Calu3 (cell line): ENCODE data around the gene THBS2. TPM values are rescaled to one million over a fixed set of nuclear protein-coding genes. Genes with fewer than 3 reads are reported as not detected.

ENCODE experiments used
- BruUV-seq: library from RNA; stranded (reverse); fragments of 400-500 nt; replicated peaks from 2 replicates; lab custom pipeline; 2021; lab: Mats Ljungman, UMichigan
- CTCF ChIA-PET: fragments of 300-600 bp; sonication (Branson Sonifier 250); formaldehyde crosslinking; loops from one replicate; lab custom pipeline; 2022; ENCODE audit warnings: antibody characterized with exemption; lab: Charles Lee
- DNase-seq: peaks from one replicate; pipeline ENCODE4 v3.0.0; 2022
- H3K27ac Mint-ChIP-seq: one replicate; pipeline ENCODE4 v1.8.0; 2022; ENCODE audit warnings: mixed read lengths; ENCODE audit not compliant: unreplicated experiment
- H3K27me3 Mint-ChIP-seq: one replicate; pipeline ENCODE4 v1.8.0; 2022; ENCODE audit warnings: mixed read lengths; ENCODE audit not compliant: unreplicated experiment
- H3K36me3 Mint-ChIP-seq: one replicate; pipeline ENCODE4 v1.8.0; 2022; ENCODE audit warnings: mild to moderate bottlenecking, moderate library complexity, mixed read lengths; ENCODE audit not compliant: insufficient read depth, unreplicated experiment
- H3K4me1 Mint-ChIP-seq: one replicate; pipeline ENCODE4 v1.8.0; 2022; ENCODE audit warnings: mild to moderate bottlenecking, low read depth, mixed read lengths; ENCODE audit not compliant: unreplicated experiment
- H3K4me3 Mint-ChIP-seq: one replicate; pipeline ENCODE4 v1.8.0; 2022; ENCODE audit warnings: mild to moderate bottlenecking, low read depth, moderate library complexity, mixed read lengths; ENCODE audit not compliant: unreplicated experiment
- H3K9me3 Mint-ChIP-seq: one replicate; pipeline ENCODE4 v1.8.0; 2022; ENCODE audit warnings: low read depth, mixed read lengths; ENCODE audit not compliant: unreplicated experiment
- CTCF ChIP-seq: fragments of 200-600 bp; IDR thresholded peaks from one replicate; pipeline ENCODE4 v1.8.0; 2022; ENCODE audit warnings: antibody characterized with exemption; ENCODE audit not compliant: unreplicated experiment
- intact Hi-C: fragments of 100-400 bp; cut with micrococcal nuclease; formaldehyde crosslinking; loops from one replicate; pipeline ENCODE4 v1.10.0; 2022; ENCODE audit not compliant: unreplicated experiment
- total RNA-seq: library from RNA; stranded (reverse); gene quantifications from 2 replicates; pipeline ENCODE4 v1.2.3, GENCODE V29; 2022

The THBS2 gene
- total RNA-seq, 1 experiment from 2014 or later, result not detected

GRCh38 chr6:169204167-169204566 is 49.5 kb downstream of the THBS2 start:
- no TSS peak for BruUV-seq
- no peak for TF ChIP-seq CTCF
- intact Hi-C loops, result no loop called here
- Mint-ChIP-seq H3K4me1 (peaks cover 12% of the 10 kb centered on the region), H3K27me3 (no peaks in the 10 kb centered on the region), H3K9me3 (peaks cover 5% of the 10 kb centered on the region), H3K4me3 (no peak overlapping the region), H3K36me3 (no peaks in the 10 kb centered on the region), H3K27ac (no peak overlapping the region)
- CTCF ChIA-PET, result no interaction called here
- no peak for DNase-seq

GRCh38 chr6:169201985-169202384 is 51.7 kb downstream of the THBS2 start:
- H3K27me3 Mint-ChIP-seq, result no peaks in the 10 kb centered on the region
- no peak for DNase-seq
- no peak overlapping the region for H3K4me3 Mint-ChIP-seq
- H3K27ac Mint-ChIP-seq, result no peak overlapping the region
- no TSS peak for BruUV-seq
- CTCF ChIA-PET, result no interaction called here
- no peaks in the 10 kb centered on the region for H3K36me3 Mint-ChIP-seq
- intact Hi-C loops, result no loop called here
- H3K4me1 Mint-ChIP-seq, result no peaks in the 10 kb centered on the region
- H3K9me3 Mint-ChIP-seq, result peaks cover 2% of the 10 kb centered on the region
- TF ChIP-seq CTCF, result no peak

DNA sequence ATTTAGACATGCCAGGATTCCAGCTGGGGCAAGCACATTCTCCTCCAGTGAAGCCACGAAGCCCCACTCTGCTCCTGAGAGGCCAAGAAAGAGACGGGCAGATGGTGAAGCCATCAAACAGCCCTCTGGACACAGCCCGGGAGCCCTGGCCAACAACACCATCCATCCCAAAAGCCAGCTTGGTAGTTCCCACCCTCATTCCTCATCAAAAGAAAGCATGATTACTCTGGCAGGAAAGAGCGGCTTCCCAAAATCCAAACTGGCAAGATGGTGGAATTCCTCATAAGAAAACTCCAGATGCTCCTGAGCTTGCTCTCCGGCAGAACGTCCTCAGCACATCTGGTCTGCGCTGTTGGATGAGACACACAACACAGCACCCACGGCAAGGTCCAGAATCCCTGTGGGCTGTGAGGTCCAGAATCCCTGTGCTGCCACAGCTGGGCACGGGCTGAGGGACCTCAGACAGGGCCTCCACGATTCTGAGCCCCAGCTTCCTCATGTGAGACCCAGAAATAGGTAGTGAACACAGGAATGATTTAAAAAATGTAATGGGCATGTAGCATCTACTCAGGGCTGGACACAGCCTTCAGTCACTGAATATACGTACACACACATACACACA is 52.6 kb downstream of the THBS2 start:
- H3K36me3 Mint-ChIP-seq, result no peaks in the 10 kb centered on the region
- CTCF ChIA-PET, result no interaction called here

DNA sequence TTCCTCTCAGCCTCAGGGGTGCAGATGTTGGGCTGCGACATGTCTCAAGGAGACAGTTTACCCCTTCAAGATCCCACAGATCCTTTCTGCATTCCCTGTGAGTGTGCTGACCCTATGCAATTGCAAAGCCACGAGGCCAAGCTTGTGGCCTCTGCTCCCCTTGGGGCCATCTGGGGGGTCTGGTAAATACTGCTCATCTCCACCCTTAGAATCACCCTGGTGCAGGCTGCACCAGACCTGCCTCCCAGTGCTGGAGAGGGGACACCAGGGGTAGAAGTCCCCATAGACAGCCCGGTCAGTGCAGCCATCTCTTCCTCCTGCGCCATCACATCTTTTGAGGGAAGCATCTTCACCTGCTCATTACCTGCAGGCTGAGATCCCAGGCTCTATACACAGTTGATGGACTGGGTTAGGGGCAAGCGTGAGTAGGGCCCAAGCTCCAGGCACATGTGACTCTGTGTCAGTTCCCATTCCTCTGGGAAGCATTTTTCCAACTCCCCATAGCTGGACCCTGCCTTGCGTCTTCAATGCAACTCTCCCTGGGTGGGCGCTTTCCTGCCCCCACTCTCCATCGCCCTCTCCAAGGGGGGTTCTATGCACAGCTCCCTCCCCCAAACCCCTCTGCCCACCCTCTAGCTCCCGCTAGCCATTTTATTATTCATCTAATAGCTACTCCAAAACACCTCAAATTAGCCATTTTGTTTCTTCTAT is 53.9 kb downstream of the THBS2 start:
- CTCF ChIA-PET, result interaction anchor here (0.6 kb wide), 1 partner anchor 376 kb away, joined by 4 read pairs; no protein-coding TSS in a partner anchor
- TF ChIP-seq CTCF, result no peak
- H3K9me3 Mint-ChIP-seq, result no peaks in the 10 kb centered on the region
- DNase-seq, result no peak
- no TSS peak for BruUV-seq
- no peak overlapping the region for H3K27ac Mint-ChIP-seq
- no peaks in the 10 kb centered on the region for H3K27me3 Mint-ChIP-seq
- intact Hi-C loops, result no loop called here
- H3K36me3 Mint-ChIP-seq, result no peaks in the 10 kb centered on the region
- H3K4me1 Mint-ChIP-seq, result no peaks in the 10 kb centered on the region
- H3K4me3 Mint-ChIP-seq, result no peak overlapping the region

More for the DNA sequence above, 52.6 kb downstream of the THBS2 start:
- Mint-ChIP-seq H3K27ac (no peak overlapping the region), H3K27me3 (no peaks in the 10 kb centered on the region), H3K4me3 (no peak overlapping the region), H3K4me1 (no peaks in the 10 kb centered on the region), H3K9me3 (no peaks in the 10 kb centered on the region)
- intact Hi-C loops, result no loop called here
- TF ChIP-seq CTCF, result no peak
- no TSS peak for BruUV-seq
- no peak for DNase-seq
